ENCODE results near the gene HTT. TPM values are rescaled to one million over a fixed set of nuclear protein-coding genes. Genes with fewer than 3 reads are reported as not detected.

Gene HTT
- 21.8 and 51.8 TPM in 2 replicates for total RNA-seq

DNA sequence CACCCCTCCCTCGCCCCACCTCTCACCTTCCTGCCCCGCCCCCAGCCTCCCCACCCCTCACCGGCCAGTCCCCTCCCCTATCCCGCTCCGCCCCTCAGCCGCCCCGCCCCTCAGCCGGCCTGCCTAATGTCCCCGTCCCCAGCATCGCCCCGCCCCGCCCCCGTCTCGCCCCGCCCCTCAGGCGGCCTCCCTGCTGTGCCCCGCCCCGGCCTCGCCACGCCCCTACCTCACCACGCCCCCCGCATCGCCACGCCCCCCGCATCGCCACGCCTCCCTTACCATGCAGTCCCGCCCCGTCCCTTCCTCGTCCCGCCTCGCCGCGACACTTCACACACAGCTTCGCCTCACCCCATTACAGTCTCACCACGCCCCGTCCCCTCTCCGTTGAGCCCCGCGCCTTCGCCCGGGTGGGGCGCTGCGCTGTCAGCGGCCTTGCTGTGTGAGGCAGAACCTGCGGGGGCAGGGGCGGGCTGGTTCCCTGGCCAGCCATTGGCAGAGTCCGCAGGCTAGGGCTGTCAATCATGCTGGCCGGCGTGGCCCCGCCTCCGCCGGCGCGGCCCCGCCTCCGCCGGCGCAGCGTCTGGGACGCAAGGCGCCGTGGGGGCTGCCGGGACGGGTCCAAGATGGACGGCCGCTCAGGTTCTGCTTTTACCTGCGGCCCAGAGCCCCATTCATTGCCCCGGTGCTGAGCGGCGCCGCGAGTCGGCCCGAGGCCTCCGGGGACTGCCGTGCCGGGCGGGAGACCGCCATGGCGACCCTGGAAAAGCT, at the start of gene HTT, which contains the start of gene HTT-AS:
TSS of gene HTT (plus strand) at position 604 of the 768 bp plus-strand sequence. CDS start at position 749, 145 bp downstream.
TSS of gene HTT-AS (minus strand) at position 461 of the 768 bp plus-strand sequence.
- DNase-seq (ENCODE audit: low read depth, low spot score), result peak; percentile 70

DNA sequence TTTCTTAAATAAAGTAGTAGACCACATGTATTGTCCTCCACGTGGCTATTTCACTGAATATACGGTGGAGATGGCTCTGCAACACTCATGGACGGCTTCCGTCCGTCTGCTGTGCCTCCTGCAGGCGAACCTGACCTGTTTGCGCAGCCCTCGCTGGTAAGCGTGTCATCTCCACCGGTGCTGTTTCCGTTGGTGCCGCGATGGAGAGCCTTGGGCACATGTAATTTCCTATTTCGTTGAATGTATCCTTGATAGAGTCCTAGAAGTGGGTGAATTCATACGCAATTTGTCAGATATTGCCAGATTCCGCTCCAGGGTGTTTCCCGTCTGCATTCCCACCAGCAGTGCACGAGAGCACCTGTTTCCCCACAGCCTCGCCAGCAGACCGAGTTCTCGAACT, 48.6 kb upstream of the HTT start:
- no peak for DNase-seq (ENCODE audit: low read depth, low spot score)

DNA sequence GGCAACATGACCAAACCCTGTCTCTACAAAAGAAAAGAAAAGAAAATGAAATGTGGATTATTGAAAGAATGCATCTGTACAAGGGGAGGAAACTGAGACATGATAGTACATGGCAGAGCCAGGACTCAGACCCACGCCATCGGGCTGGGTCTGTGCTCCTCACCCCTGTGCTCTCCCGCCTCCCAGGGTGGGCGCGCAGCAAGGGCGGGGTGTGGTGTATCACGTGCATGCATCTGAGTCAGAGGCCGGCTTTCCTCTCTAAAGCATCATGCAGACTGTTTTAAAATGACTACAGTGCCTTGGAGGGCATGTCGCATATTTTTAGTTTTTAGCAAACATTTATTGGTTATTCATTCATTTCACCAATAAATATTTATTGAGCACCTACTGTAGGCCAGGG, 47.9 kb upstream of the HTT start:
- no peak for DNase-seq (ENCODE audit: low read depth, low spot score)

DNA sequence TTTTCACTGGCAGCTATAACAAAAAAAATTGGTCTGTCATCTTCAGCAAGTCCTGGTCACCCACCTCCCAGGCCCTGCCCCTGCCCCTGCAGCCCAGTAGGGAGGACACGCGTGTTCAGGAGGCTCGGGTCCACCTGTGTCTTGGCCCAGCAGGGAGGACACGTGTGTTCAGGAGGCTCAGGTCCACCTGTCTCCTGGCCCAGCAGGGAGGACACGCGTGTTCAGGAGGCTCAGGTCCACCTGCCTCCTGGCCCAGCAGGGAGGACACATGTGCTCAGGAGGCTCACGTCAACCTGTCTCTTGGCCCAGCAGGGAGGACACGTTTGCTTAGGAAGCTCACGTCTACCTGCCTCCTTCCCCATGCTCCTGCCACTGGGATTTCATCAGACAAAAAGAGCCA, 45.0 kb upstream of the HTT start:
- no peak for DNase-seq (ENCODE audit: low read depth, low spot score)

DNA sequence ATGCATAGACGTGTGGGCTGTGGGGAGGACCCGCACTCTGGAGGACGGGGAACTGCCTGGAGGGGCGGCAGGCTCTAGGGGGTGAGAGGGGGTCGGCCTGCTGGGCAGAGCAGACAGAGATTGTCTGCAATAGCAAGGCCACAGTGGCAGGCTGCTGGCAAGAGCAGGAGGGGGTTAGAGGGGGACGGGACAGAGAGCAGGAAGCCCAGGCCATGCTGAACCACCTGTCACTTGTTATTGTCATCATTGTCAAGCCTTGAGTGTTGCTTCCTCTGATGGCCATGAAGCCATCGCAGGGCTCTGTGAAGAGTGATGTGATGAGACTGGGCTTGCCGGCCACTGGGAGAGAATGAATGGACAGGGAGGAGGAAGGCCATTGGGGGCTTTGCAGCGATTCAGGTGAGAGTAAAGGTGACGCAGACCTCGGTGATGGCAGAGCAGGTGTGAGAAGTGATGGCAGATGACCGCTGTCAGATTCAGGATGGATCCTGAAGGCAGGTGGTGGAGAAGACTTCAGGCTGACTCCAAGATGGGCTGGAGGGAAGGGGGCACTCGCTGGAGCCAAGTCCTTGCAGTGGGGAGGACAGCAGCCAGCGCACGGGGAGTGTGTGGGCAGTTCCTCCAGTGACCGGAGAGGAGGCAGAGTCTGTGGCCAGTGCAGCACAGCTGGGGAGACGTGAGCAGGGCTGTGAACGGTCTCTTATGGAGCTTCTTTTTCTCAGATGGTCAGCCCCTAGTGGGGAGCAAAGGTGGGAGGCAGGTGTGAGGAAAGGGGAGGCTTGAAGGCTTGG, 43.7 kb upstream of the HTT start:
- no peak for DNase-seq (ENCODE audit: low read depth, low spot score)

DNA sequence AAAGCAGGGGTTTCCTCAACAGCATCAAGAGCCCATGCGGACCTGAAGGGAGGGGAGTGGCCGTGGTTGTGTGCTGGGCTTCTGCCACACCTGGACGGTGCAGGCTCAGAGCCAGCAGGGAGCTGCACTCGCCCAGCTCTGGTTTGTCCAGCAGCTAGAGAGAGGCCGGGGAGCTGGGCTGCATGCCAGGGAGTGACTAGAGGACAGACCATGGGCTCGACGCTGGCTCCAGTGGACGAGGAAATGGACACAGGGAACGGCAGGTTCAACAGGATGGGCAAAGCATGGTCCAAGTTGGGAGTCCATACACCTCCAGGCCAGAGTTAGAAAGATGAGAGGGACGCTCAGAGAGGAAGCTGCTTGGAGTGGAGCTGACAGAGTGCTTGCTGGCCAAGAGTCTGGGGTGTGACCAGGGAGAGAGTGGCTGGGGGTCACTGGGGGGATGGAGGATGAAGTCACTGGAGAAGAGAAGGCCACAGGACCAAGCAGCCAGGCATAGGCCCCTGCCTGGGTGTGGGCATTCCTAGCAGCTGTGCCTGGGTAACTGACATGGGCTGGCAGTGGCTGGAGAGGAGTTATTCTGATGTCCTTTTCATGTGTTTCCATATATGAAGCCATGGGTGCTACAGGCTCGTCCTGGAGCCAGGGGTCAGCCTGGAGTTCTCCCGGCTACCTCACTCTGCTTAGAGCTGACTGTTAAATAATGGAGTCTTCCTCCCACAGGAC, 43.0 kb upstream of the HTT start:
- DNase-seq (ENCODE audit: low read depth, low spot score), result no peak

DNA sequence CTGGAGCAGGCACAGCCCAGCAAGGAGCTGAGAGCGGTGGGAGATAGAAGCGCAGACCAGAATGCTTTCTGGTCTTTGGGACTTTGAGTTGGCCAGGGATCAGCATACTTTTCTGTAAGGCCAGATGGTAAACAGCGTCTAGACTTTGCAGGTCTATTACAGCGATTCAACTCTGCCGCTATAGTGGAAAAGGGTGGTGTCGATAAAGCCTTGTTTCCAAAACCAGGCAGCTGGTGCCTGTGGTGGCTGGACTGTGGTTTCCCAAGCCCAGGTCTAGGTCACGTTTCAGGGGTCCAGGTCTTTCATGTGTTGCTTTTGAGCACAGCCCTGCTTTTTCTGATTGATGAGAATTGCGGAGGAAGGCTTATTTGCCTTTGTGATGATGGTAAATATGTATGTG, 40.2 kb upstream of the HTT start:
- DNase-seq (ENCODE audit: low read depth, low spot score), result no peak

DNA sequence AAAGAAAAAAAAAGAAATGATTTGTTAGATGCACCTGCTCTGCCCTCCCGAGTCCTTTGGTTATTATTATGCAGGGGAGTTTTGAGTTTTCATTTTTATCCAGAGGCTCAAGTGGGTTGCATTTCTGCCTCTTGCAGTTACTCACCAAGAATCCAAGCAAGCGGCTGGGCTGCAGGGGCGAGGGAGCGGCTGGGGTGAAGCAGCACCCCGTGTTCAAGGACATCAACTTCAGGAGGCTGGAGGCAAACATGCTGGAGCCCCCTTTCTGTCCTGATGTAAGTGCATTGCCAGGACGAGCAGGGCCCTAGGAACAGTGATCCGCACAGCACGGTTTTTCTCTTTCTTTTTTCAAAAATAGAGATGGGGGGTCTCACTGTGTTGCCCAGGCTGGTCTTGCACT, 39.2 kb upstream of the HTT start:
- DNase-seq (ENCODE audit: low read depth, low spot score), result no peak

DNA sequence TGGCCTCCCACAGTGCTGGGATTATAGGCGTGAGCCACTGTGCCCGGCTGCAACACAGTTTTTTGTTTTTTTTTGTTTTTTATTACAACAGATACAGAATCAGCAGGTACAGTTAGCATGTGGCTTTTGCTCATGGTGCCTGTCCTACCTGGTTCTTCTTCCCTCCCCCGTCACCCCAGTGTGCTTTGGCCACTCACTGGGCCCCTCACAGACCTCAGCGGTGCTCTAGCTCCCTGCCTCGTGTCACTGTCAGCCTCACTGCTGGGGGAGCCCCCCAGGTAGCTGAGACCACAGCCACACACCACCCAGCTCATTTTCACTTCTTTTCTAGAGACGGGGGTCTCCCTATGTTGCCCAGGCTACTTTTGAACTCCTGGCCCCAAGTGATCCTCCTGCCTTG, 38.8 kb upstream of the HTT start:
- DNase-seq (ENCODE audit: low read depth, low spot score), result no peak

DNA sequence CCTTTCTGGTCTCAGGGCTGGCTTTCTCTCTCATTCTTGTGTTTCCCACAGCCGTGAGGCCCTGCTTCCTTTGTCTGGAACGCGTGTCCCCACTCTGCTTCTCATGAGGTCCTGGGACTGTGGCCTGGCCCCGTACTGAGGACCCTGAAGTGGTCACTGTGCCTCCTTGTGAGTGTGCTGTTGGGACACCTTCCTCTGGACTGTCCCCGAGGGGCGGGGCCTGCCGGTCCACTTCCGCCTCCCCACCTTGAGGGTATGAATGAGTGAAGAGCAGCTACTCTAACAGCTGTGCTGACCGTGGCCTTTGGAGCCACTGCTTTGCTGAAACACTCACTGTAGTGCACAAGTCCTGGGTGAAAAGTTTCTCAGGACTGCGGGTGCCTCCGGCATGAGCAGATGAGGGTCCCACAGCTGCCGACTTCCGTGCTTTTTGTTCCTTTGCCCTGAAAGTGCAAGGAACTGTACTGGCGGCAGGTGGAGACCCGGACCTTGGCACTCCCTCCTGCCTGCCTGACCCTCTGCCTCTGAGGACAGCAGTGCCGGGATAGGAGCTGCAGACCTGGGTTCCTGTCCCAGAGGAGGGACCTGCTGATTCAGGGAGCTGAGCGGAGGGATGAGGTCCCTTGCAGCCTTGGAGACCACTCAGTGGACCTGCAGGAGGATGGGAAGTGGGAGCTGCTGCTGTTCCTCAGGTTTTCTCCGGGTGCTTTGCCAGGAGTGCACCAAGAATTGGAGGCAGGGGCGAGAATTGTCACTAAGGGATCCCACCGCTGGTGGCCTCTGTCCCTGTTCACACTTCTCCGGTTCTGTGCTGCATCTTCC, 38.1 kb upstream of the HTT start:
- no peak for DNase-seq (ENCODE audit: low read depth, low spot score)

DNA sequence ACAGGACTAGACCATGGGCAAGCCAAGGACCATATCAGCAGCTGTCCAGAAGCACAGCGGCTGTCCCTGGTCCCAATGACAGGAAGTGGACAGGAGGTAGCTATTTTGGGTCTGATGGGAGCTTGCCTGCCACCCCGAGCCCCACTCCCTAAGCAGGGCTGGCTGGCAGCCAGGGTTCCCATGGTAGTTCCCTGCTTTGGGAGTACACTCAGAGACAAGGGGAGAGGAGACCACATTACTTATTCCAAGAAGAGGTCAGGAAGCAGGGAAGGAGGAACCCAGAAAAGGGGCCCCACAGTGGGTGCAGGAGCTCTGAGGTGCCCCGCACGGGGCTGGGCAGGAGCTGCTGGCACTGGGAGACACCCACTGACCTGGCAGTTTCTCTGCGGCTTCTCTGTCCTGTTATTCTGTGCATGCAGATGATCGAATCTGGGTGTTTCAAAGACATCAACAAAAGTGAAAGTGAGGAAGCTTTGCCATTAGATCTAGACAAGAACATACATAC, 36.5 kb upstream of the HTT start:
- DNase-seq (ENCODE audit: low read depth, low spot score), result no peak

DNA sequence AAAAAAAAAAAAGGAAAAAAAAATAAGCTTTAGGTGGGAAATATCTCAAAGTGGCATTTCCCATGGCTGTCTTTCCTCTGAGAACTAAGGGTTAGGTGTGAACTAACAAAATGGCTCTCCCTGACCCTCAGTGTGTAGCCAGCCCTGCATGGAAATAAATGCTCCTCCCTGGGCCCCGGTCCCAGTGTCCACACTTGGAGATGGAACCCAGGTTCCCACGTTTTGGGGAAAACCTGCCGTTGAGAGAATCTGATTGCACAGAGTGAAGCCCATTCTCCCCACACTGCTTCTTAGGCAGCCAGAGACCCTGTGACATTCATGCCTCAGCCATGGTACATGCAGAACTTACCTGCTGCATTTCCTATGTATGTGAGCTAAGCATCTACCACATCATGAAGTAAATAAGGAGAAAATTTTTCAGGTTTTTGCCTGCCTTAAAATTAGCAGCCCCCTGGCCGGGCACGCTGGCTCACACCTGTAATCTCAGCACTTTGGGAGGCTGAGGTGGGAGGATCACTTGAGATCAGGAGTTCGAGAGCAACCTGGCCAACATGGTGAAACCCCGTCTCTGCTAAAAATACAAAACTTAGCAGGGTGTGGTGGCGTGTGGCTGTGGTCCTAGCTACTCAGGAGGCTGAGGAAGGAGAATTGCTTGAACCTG, 34.6 kb upstream of the HTT start:
- no peak for DNase-seq (ENCODE audit: low read depth, low spot score)

DNA sequence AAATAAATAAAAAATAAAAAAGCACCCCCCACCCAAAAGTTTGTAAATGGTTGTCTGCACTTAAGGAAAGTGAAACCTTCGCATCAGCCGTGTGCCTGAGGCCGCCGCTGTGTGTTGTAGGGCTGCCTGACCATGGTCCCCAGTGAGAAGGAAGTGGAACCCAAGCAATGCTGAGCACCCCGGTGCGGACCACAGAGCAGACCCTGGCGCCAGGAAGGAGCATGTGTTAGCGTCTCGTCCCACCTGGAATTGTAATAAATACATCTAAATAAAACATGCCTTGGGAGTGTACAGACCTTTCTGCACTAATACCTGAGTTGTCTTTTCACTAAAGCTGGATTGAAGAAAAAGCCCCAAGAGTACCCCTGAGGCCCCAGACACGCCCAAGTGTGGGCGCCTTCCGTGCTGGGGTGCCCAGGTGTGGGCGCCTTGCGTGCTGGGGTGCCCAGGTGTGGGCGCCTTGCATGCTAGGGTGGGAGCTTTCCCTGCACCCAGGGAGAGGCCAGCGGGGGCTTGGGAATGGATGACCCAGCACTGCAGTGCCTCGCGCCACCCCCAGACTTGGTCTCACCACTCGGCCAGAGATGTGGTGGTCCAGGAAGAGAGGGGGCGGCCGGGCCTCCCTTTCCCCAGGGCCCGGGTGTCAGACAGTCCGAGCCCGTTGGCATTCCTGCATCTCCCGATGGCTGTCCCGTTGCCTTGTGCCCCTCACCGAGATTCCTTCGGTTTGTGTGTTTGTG, 33.9 kb upstream of the HTT start:
- no peak for DNase-seq (ENCODE audit: low read depth, low spot score)

DNA sequence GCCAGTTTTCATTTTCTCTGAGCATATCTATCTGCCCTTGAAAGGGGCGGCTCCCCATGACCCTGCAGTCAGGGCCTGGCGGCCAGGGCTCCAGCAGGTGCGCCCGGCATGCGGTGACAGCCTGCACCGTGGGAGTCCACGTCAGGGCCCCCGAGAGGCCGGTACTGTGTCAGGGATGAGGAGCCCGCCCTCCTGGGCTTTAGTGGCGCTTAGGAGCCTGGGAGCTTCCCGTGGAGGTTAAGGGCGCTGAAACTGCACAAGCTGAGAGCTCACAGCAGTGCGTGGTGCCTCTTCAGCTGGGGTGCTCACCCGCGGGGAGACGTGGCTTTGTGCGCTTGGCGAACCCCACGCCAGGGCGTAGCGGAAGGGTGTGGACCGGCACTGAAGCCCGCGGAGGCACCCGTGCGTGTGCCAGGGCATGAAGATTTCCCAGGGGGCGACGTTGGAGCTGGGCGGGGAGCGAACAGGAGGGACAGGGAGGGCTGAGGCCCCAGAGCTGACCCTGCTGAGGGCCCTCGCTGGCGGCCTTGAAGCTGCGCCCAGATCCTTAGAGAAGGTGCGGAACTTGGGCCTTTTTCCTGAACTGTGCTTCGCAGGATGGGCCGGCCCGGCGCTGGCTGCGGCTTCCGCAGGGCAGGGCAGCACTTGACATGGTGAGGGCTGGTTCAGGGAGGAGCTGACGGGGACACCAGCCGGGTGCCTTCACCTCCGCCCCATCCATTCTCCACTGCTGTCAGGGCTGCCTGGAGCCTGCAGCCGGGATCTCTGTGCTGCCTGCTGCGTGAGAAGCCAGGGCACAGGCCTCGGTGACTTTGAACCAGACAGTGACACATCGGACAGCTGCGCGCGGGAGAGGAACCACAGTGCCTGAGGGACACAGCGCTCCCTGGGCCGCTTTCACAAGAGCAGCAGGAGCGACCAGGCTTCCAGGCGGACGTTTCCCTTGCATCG, 33.0 kb upstream of the HTT start:
- DNase-seq (ENCODE audit: low read depth, low spot score), result no peak

DNA sequence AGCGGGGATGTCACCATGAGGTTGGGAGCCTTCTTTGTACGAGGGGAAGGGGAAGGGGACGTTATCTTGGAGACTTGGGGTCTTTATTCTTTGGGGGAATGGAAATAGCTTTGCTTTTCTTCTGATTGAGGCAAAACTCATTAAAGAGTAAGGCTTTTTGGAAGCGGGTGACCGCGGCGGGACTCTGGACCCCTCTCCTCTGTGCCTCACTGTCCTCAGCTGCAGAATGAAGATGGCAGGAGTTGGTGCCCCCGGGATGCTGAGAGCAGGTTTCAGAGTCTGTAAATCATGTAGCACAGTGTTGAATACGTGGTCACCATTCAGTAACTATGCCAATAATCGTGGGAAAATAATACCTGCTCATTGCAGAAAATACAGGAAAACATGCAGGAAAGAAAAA, 32.3 kb upstream of the HTT start:
- DNase-seq (ENCODE audit: low read depth, low spot score), result no peak

DNA sequence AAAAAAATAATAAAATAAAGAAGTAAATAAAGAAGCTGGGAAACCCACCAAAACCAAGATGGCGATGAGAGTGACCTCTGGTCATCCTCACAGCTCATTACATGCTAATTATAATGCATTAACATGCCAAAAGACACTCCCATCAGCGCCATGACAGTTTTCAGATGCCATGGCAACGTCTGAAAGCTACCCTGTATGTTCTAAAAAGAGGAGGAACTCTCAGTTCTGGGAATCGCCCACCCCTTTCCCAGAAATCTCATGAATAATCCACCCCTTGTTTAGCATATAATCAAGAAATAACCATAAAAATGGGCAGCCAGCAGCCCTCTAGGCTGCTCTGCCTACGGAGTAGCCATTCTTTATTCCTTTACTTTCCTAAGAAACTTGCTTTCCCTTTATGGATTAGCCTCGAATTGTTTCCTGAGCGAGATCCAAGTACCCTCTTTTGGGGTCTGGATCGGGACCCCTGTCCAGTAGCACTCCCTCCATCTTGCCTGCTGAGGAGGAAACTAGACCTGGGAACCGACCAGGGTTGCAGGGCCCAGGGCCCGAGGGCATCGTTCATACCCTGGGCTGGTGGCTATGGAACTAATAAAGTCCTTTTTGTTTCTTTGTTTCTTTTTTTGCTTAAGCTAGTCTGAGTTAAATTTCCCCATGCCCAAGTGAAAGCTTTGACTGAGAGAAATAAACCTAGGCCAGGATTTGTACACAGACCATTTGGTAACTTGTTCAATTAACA, 31.0 kb upstream of the HTT start:
- DNase-seq (ENCODE audit: low read depth, low spot score), result no peak

DNA sequence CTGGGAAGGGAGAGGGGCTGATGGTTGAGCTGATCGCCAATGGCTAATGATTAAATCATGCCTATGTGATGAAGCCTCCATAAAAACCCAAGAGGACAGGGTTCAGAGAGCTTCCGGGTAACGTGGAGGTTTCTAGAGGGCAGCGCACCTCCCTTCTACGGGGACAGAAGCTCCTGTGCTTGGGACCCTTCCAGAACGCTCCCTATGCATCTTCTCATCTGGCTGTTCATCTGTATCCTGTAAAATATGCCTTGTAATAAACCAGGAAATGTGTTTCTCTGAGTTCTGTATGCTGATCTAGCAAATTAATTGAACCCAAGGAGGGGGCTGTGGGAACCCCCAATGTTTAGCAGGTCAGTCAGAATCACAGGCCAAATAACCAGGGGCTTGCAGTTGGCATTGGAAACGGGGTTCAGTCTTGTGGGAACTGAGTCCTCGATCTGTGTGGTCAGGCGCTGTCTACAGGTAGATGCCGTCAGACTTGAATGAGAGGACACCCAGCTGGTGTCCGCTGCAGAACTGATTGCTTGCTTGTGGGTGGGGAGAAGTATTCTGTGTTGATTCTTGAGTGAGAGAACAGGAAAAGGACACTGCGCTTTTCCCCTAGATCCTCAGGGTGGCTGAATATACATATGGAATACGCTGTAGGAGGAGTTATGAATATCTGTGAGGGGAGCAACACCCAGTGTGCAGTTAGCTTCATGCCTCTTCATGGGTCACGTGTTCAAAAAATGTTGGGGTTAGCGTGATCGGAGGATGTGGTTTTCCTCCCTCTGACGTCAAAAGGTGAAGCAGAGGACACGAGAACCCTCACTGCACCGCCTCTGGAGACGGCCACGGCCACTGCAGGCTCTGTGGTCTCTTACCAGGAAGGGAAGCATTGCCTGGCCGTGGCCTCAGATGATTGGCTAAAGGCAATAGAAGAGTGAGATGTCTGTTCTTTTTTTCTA, 29.3 kb upstream of the HTT start:
- no peak for DNase-seq (ENCODE audit: low read depth, low spot score)
